ENCODE measurements around the gene USP48.

The USP48 gene

DNA sequence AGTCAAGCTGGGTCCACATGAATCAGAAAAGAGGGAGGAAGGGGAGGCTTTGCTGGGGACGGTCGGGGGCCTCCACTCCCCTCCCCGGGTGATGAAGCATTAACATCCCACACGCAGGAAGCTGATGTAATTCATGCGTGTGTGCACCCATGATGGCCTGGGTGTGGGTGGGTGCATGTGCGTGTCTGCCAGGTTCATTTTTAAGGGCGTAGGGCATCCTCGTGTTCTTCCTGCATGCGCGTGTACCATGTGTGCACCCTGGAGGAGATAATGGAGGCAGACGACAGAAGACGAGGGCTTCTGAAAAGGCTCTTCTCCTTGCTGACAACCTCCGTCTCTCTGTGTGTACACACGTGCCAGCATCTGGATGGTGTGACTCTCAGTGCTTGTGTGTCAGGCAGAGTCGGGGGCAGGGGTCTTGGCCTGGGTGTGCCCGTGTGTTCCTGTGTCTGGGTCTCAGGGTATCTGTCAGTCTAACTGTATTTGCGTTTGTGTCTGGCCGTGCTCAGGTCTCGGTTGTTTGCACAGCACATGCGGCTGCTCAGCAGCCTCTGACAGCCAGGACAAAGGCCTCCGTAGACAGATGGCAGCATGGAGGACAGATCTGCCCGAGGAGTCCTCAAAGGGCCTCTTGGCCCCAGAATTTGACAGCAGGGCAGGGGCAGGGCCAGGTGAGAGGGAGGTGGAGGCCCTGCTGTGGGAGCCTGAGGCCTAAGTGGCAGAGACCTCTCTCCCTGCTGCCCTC lies 116.2 kb downstream of the USP48 start:
- no peak for DNase-seq (ENCODE audit: extremely low read depth, low read depth)

DNA sequence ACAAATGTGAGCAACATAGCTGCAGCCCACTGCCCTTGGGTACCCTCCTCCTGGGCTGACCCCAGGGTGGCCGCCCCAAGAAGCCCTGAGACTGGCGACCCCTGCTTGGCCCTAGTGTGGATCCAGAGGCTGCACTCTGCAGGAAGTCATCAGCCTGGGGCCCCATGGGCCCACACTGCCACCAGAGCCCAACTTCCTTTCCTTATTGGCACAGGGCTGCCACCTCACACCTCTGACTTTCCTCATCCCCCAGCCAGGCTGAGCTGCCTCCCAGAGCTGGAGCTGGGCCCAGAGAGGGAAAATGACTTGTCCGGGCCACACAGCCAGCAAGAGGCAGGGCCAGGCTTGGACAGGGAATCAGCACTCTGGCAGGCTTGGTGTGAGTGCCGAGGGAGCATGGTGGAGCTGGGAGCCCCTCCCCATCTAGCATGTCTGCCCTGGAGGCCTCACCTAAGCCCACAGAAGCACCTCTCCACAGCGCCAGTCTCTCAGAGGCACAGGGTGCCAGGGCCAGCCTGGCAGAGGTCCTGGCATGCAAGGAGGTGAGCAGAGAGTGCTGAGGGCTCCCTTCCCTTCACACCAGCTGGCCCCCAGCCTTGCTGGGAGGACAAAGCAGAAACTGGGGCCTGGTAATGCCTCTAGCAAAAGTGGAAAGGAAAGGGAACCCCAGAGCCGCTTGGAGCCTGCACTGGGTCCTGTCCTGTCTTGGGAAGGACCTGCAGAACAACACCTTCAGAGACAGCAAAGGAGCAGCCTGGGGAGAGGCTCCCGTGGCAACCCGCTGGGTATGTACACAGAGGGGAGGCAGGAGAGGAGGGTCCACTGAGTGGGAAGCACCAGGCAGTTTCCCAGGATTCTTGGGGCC lies 117.0 kb downstream of the USP48 start:
- DNase-seq (ENCODE audit: extremely low read depth, low read depth) = no peak
- no peak overlapping the region for H3K4me3 ChIP-seq (replicated peaks; ENCODE audit: low read depth, low read length)
- TF ChIP-seq, protein P1, sequence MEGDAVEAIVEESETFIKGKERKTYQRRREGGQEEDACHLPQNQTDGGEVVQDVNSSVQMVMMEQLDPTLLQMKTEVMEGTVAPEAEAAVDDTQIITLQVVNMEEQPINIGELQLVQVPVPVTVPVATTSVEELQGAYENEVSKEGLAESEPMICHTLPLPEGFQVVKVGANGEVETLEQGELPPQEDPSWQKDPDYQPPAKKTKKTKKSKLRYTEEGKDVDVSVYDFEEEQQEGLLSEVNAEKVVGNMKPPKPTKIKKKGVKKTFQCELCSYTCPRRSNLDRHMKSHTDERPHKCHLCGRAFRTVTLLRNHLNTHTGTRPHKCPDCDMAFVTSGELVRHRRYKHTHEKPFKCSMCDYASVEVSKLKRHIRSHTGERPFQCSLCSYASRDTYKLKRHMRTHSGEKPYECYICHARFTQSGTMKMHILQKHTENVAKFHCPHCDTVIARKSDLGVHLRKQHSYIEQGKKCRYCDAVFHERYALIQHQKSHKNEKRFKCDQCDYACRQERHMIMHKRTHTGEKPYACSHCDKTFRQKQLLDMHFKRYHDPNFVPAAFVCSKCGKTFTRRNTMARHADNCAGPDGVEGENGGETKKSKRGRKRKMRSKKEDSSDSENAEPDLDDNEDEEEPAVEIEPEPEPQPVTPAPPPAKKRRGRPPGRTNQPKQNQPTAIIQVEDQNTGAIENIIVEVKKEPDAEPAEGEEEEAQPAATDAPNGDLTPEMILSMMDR (IDR thresholded peaks at IDR 0.05; ENCODE audit: low read depth, low read length, missing control alignments) = no peak

More for the DNA sequence above, 116.2 kb downstream of the USP48 start:
- H3K4me3 ChIP-seq (replicated peaks; ENCODE audit: low read depth, low read length) = no peak overlapping the region
- TF ChIP-seq, protein P1 (IDR thresholded peaks at IDR 0.05; ENCODE audit: low read depth, low read length, missing control alignments) = no peak

DNA sequence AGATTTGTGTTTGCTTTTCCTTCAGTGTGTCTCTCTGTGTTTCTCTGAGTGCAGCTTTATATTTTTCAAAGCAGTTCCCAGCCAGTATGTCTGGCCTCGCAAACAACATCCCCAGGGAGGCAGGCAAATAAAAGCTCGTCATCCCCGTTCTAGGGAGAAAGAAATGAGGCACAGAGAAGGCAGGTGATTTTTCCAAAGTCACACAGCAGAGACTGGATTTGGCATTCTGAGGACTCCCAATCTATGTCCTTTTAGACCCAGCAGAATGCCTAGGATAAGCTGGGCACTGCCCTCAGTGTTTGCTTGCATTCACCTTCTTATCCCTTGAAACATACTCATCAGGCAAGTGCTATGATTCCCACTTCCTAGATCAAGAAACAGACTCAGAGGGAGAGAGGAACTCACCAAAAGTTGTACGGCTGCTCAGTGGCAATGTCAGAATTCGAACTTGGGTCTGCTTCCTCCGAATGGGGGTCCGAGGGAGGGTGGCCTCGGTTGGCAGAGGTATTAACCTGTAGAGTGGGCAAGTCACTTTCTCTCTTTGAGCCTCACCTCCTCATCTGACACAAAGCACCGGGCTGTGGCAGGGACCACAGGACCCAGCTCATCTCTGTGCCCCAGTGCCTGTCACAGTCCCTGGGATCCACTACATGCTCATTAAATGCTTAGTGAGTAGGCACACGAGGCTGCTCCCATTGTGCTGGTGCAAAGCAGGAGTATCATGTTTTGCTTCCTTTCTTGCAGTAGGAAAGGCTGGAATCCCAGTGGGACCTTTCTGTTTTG lies 118.0 kb downstream of the USP48 start:
- H3K4me3 ChIP-seq (replicated peaks; ENCODE audit: low read depth, low read length) = no peak overlapping the region
- TF ChIP-seq, protein P1 (IDR thresholded peaks at IDR 0.05; ENCODE audit: low read depth, low read length, missing control alignments) = no peak
- no peak for DNase-seq (ENCODE audit: extremely low read depth, low read depth)

GRCh38 chr1:21663951-21664805 lies 118.8 kb downstream of the USP48 start:
- TF ChIP-seq, protein P1 (IDR thresholded peaks at IDR 0.05; ENCODE audit: low read depth, low read length, missing control alignments) = no peak
- H3K4me3 ChIP-seq (replicated peaks; ENCODE audit: low read depth, low read length) = no peak overlapping the region
- no peak for DNase-seq (ENCODE audit: extremely low read depth, low read depth)

DNA sequence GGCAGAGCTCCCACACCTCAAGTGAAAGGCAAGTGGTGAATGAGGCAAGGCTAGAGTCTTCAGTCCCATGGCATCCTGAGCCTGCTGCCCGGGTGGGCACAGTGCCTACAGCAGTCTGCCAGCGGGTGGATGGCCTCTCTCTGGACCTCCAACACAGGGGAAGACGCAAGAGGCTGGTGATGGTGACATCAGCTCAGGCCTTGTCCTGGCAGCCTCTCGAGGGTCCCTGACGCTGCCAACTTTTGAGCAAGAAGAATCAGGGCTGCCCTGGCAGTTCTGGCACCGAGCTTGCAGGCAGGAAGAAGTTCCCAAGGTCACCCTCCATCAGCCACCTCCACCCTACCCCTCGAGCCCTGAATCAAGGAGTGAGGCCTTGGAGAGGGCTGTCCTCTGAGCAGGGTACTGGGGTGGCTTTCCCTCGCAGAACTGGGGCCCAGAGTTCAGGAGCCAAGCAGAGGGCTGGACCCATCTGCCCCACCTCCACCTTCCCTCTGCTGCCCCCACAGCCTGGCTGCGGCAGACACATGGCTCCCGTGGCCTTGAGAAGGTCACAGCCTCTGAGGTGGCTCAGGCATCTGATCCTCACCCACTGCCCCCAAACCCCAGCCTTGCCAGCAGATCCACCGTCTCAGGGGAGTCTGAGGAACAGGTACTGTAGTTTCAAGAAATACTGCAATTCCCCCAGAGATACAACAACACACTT lies 119.5 kb downstream of the USP48 start:
- no peak overlapping the region for H3K4me3 ChIP-seq (replicated peaks; ENCODE audit: low read depth, low read length)
- TF ChIP-seq, protein P1 (IDR thresholded peaks at IDR 0.05; ENCODE audit: low read depth, low read length, missing control alignments) = no peak
- DNase-seq (ENCODE audit: extremely low read depth, low read depth) = no peak
